Left hindlimb (tissue), 1 donor: ENCODE measurements around the gene NMD3.
"Not testable (repeated sequence)": the region's sequence is repeated elsewhere in the genome, so short reads cannot be mapped to it uniquely, and the experiment has no call there.

ENCODE experiments used
- DNase-seq: peaks from one replicate; pipeline ENCODE4 v3.0.0-alpha.2; 2018

NMD3 gene

GRCh38 chr3:161220850-161221753 lies at the start of gene NMD3:
TSS of gene NMD3 (plus strand) at chr3:161221311. CDS start at chr3:161222014, 703 bp downstream.
- DNase-seq = peak; percentile 97

DNA sequence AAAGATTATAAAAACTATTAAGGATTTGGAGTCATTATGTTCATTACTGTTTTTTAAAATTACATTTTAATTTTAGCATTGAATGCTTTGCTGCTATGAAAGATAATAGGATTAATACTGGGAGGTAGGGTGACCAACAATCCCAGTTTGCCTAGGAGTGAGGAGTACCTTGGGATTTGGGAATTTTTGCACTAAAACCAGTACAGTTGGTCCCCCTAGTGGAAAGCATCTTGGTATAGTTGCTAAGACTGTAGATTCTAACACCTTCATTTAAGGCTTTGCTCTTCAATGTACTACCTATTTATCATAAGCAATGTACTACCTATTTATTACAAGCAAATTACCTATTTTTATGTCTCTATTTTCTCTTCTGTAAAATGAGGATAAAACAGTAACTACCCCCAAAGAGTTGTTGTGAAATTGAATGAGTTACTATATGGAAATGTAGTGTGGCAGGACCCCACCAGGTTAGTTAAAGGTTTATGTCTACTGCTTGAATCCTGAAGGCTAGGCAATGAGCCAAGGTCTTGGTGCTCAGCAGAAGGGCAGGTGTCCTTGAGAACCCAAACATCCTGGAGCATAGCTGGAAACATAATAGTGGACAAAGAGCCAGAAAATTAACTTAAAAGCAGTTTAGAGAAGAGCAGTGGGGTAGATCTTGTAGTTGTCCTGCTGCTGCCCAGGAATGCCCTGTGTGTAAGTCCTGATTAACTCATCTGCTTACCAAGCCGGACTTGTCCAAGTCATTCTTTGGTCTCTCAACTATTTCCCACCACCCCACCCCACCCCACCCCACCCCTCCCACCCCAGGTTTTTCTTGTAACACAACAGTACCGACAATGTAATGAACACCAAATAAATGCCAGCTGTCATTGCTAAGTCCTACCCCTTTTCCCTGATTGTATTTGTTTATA lies 49.2 kb upstream of the NMD3 start:
- DNase-seq = no peak

DNA sequence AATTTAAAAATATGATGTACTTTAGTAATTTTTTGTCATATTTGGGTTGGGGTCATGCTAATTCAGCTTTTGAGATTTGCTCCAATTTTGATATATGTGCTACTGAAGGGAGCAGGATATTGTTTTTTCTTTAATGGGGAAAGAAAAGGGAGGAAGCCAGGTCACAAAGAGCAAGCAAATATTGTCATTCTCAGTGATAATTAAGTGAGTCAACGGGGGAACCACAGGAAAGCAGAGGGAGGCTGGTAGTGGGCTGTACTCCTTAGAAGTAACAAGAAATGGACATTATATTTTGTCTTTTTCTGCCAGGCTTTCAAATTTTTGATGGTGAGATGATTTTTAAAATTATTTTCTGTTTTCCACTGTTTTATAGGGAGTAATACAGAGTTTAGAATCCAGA lies 45.6 kb upstream of the NMD3 start:
- DNase-seq = no peak

GRCh38 chr3:161177991-161178390 lies 43.1 kb upstream of the NMD3 start:
- DNase-seq = no peak

GRCh38 chr3:161181371-161181770 lies 39.7 kb upstream of the NMD3 start:
- DNase-seq = not testable (repeated sequence)

DNA sequence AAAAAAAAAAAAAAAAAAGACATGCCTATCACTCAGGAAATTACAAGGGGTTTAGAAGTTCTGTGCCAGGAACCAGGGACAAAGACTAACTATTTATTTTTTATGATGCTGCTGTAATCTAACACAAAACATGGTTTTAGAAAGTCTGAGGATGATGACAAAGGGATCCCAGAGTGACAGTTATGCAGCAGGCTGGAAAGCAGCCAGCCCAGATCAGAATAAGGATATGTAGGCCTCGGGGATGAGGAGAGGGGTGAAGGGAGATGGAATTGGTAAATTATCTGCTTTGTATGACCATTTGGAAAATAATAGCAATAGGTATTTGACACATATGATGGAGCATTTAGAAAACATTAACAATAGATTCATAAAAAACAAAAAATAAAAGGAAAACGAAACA lies 34.1 kb upstream of the NMD3 start:
- no peak for DNase-seq

DNA sequence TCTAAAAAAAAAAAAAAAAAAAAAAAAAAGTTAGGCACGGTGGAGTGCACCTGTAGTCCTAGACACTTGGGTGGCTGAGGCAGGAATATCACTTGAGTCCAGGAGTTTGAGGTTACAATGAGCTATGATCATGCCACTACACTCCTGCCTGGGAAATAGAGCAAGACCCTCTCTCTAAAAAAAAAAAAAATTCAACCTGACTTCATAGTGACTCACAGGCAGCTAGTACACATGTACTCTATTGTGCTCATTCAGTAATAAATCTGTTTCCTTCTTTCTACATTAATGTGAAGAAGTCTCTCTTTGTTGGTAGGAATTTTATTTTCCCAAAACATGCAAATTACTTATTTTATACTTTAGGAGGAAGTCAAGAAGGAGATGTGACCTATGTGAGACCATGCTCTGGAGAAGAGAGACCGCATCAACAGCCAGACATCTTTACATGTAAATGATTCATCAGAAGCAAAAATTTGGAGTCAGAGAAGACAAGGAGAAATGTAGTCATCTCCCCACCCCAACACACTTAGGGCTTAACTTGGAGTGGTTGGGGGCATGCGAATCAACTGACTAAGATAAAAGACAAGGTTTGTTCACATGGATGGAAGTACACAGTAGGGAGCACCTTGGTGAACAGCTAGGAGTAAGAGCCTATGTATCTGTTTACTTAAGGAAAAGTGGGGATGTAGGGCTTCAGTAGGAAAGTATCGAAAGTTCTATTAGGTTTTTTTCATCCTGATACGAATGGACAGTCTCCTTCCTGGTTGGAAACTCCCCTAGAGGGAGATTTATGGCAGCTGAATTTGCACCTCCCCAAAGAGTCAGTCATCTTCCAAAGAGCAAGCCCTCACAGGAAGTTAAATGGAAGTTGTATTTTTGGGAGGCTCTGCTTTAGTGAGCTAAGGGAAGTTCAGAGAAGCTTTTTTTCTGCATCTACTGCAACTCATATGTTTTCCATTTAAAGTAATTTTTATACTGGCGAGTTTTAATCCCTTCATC lies 23.0 kb upstream of the NMD3 start:
- no peak for DNase-seq

DNA sequence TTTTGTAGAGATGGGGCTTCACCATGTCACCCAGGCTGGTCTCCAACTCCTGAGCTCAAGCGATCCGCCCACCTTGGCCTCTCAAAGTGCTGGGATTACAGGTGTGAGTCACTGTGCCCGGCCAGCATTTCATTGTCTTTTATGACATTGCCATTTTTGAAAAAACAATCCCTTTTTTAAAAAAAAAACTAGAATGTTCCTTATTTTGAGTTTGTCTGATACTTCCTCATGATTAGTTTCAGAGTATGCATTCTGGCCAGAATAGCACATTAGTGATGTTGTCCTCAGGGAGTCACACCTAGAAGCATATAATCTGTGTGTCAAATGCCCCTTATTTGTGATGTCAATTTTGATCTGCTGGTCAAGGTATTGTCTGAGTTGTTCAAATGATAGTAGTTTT lies 21.2 kb upstream of the NMD3 start:
- no peak for DNase-seq

GRCh38 chr3:161203485-161204098 lies 17.5 kb upstream of the NMD3 start:
- DNase-seq = no peak

- no peak for DNase-seq
Measured at GRCh38 chr3:161208931-161209330, 12.2 kb upstream of the NMD3 start.

- DNase-seq = no peak
Measured at GRCh38 chr3:161212171-161212771, 8.8 kb upstream of the NMD3 start.

GRCh38 chr3:161212906-161213305 lies 8.2 kb upstream of the NMD3 start:
- no peak for DNase-seq

- no peak for DNase-seq
Measured at GRCh38 chr3:161213644-161214043, 7.5 kb upstream of the NMD3 start.

DNA sequence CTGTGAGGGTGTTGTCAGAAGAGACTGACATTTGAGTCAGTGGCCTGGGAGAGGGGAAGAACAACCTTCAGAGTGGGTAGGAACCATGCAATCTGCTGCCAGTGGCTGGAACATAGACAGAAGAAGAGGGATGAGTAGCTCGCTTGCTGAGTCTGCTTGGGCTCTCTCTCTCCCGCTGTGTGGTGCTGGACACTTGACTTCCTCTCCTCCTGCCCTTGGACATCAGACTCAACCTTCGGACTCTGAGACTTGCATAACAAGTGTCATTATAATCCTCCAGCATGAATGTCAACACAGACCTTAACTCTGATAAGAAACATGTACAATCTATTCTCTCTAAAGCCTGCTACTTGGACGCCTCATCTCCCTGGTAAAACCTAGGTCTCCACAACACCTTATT lies 5.9 kb upstream of the NMD3 start:
- no peak for DNase-seq

DNA sequence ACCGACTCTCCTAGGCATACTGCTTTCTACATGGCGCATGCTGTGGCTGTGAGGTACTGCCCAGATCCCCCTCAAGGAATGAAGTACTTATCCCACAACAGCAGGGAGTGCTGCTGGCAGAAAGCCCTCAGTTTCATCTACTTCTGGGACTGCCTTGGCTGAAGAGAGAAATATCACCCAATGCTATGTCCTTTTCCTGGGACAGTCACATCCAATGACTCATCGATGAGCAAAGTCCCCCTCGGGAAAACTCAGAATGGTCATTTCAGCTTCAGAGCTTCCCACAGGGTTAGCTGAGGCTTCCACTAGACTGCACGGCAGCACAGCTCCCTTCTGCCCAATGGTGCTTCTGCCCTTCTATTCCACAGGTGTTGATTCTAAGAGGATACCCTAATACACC lies 3.6 kb upstream of the NMD3 start:
- no peak for DNase-seq

GRCh38 chr3:161219495-161219894 lies 1.6 kb upstream of the NMD3 start:
- DNase-seq = no peak

- DNase-seq = no peak
Measured at GRCh38 chr3:161221806-161222600, 892 bp downstream of the NMD3 start.

GRCh38 chr3:161222662-161223061 lies 1.6 kb downstream of the NMD3 start:
- no peak for DNase-seq

DNA sequence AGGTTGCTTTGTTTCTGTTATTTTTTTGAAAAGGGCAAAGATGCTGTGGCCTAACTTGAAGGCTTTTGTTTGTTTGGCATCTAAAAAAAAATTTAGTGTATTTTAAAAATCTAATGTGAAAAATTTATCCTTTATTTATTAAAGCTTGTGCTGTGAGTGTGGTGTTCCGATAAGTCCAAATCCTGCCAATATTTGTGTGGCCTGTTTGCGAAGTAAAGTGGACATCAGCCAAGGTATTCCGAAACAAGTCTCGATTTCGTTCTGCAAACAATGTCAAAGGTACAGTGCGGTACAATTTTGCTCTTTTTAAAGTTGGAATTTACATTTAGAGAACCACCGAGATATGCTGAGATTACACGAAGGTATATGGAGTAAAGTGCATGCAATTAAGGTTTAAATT lies 3.7 kb downstream of the NMD3 start:
- no peak for DNase-seq

GRCh38 chr3:161230621-161231171 lies 9.6 kb downstream of the NMD3 start:
- DNase-seq = no peak
